Upper lobe of left lung (tissue), 6 donors: ENCODE measurements around the gene MICA. TPM values are rescaled to one million over a fixed set of nuclear protein-coding genes. Genes with fewer than 3 reads are reported as not detected.

Source experiments
- ATAC-seq, 2 donors: fragments of 200-7000 bp; cut with Tn5 transposase; one replicate each; pipeline ENCODE4 v1.9.1; 2022; ENCODE audit warnings: mild to moderate bottlenecking in 2 of 2, moderate library complexity in 2 of 2; ENCODE audit not compliant: low FRiP score in 2 of 2
- DNase-seq, 2 donors: peaks; one replicate each; pipeline ENCODE4 v3.0.0-alpha.2; 2019 to 2020
- H3K27ac ChIP-seq, 4 donors: fragments of 200-600 bp; sonication (generic); one replicate each; pipeline ENCODE4 v1.5.1; 2016 to 2019
- H3K27me3 ChIP-seq, 4 donors: fragments of 200-600 bp; sonication (generic); one replicate each; pipeline ENCODE4 v1.5.1; 2017 to 2019
- H3K36me3 ChIP-seq, 4 donors: fragments of 200-600 bp; sonication (generic); one replicate each; pipeline ENCODE4 v1.5.1; 2016 to 2019
- H3K4me1 ChIP-seq, 4 donors: fragments of 200-600 bp; sonication (generic); one replicate each; pipeline ENCODE4 v1.5.1; 2018 to 2019
- H3K4me3 ChIP-seq, 4 donors: fragments of 200-600 bp; sonication (generic); one replicate each; pipeline ENCODE4 v1.5.1; 2017 to 2019; ENCODE audit warnings: mild to moderate bottlenecking in 2 of 4, moderate library complexity in 1 of 4
- H3K9me3 ChIP-seq, 4 donors: fragments of 200-600 bp; sonication (generic); one replicate each; pipeline ENCODE4 v1.5.1; 2018 to 2019
- CTCF ChIP-seq, 6 experiments: fragments of 450-650 bp in 4 of 6; fragments of 200-600 bp in 2 of 6; sonication (generic) in 2 of 6; IDR thresholded peaks; one replicate each; pipeline ENCODE4 v1.5.1; 2016 to 2019; ENCODE audit warnings: antibody characterized with exemption in 6 of 6
- EP300 ChIP-seq, 4 donors: sonication (generic); formaldehyde crosslinking; IDR thresholded peaks; one replicate each; pipeline ENCODE4 v1.5.1; 2017; ENCODE audit warnings: antibody characterized with exemption in 4 of 4, control low read depth in 2 of 4
- POLR2A ChIP-seq, 4 donors: fragments of 450-650 bp; IDR thresholded peaks; one replicate each; pipeline ENCODE4 v1.5.1; 2016 to 2017; ENCODE audit warnings: antibody characterized with exemption in 4 of 4, mild to moderate bottlenecking in 2 of 4
- POLR2AphosphoS5 ChIP-seq, 2 donors: sonication (generic); formaldehyde crosslinking; IDR thresholded peaks; one replicate each; pipeline ENCODE4 v1.5.1; 2017; ENCODE audit warnings: antibody characterized with exemption in 2 of 2
- WGBS, 2 donors: methylation state at CpG; one replicate each; pipeline ENCODE4 v1.1.5; 2017 to 2018; 5-methylcytosine and 5-hydroxymethylcytosine counted together
- small RNA-seq, 4 donors: library from RNA; depleted of rRNA; stranded (forward); fragments of <200 nt; gene quantifications; one replicate each; pipeline ENCODE3, GENCODE V24; 2016
- total RNA-seq, 6 donors: library from RNA; depleted of rRNA in 4 of 6; stranded (reverse); fragments of >200 nt in 4 of 6; gene quantifications; one replicate each; pipeline versions ENCODE4 v1.1.0 to v1.2.1, GENCODE V29; 2016 to 2021
- donor health status: DM: no; HTN: no; CAD: no; lungs with moderate emphysema.
- donor health status: DM: no; HTN: yes; CAD: no; lungs with severe emphysema.

Gene MICA
- total RNA-seq, 6 donors from 2014 or later = 21.6 to 81.7 (median 31.4) TPM

DNA sequence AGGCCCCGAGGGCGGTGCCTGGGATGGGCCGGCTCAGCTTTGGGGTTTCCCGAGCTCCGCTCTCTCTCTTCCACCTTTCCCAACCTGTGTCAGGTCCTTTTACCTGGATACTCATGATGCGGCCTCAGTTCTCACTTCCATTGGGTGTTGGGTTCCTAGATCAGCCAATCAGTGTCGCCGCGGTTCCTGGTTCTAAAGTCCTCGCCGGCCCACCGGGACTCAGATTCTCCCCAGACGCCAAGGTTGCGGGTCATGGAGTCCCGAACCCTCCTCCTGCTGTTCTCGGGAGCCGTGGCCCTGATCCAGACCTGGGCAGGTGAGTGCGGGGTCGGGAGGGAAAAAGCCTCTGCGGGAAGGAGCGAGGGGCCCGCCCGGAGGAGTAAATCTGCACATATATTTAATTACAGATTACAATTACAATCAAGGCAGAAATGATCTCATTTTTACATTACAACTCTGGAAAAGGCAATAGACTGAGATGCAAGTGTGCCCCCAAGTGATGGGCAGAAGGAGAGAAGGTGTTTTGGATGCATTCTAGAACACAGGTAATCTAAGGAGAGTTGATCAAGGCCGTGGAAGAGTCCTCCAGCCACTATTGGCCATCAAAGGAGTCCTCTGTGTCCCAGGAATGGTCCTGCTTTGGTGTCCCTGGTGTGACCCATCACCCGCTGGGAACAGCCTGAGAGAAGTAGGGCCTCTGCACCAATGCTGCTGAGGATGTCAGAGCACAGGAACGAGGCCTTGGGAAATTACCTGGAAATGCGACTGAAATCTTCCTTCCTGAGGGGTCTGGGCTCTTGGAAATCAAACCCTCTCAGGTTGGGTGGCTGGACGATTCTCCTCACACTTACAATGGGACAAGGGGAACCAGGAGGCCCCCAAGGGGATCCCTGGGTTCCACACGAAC, 59.8 kb downstream of the MICA start:
- WGBS, 2 donors = 7% methylated on average over 22 to 29 of the region's 29 CpGs
- DNase-seq (peak; percentile 87 to 89), ATAC-seq (peak; percentile 95 to 96)
- no peak for TF ChIP-seq CTCF (IDR thresholded peaks at IDR 0.05)
- peak in 1 of 4 donors; percentile 38 for TF ChIP-seq EP300 (IDR thresholded peaks at IDR 0.05)
- peak; percentile 81 to 96 for TF ChIP-seq POLR2AphosphoS5 (IDR thresholded peaks at IDR 0.05)
- peak in 3 of 4 donors; percentile 75 to 91 (median 82) for TF ChIP-seq POLR2A (IDR thresholded peaks at IDR 0.05)
- H3K27ac ChIP-seq = peak overlapping the region; percentile 84 to 92 (median 86)
- no peaks in the 10 kb centered on the region for H3K9me3 ChIP-seq
- H3K4me3 ChIP-seq = peak overlapping the region; percentile 51 to 83 (median 68)
- no peaks in the 10 kb centered on the region for H3K27me3 ChIP-seq
- peaks cover 12 to 51% (median 34%) of the 10 kb centered on the region in 4 donors for H3K4me1 ChIP-seq
- no peaks in the 10 kb centered on the region for H3K36me3 ChIP-seq

GRCh38 chr6:31464252-31465184, 61.1 kb downstream of the MICA start:
- 69 to 89% methylated on average over 6 to 7 of the region's 7 CpGs for WGBS, 2 donors
- no peak for ATAC-seq
- no peak for TF ChIP-seq CTCF (IDR thresholded peaks at IDR 0.05)
- TF ChIP-seq POLR2AphosphoS5 (IDR thresholded peaks at IDR 0.05) = no peak
- no peak for TF ChIP-seq POLR2A (IDR thresholded peaks at IDR 0.05)
- no peak for TF ChIP-seq EP300 (IDR thresholded peaks at IDR 0.05)
- peak overlapping the region in 1 of 4 donors; percentile 0 for H3K27ac ChIP-seq
- H3K9me3 ChIP-seq = no peaks in the 10 kb centered on the region
- DNase-seq = no peak
- H3K4me1 ChIP-seq = peaks cover 12 to 55% (median 34%) of the 10 kb centered on the region in 4 donors
- H3K27me3 ChIP-seq = no peaks in the 10 kb centered on the region
- H3K4me3 ChIP-seq = peak overlapping the region; percentile 8 to 83 (median 57)
- no peaks in the 10 kb centered on the region for H3K36me3 ChIP-seq

Small RNA genes lying within 50 kb of the gene (small RNA-seq; reads per million reads assigned to genes)
- gene HLA-S = 0 reads per million in 4 donors
- gene MIR6891 = 0 to 0.18 (median 0.05) reads per million in 4 donors
- gene RF00019 = 0 reads per million in 4 donors
- gene RNU6-283P = 0 reads per million in 4 donors

Other genes with a start within 250 kb of the MICA start
- 10 to 100 TPM in 5 of 6 donors, 1 to 10 TPM in 1; 5.5 to 83.8 (median 19.5) TPM for gene CCHCR1, start 245.8 kb upstream of the MICA start, total RNA-seq
- 10 to 100 TPM in 1 of 6 donors, 1 to 10 TPM in 5; 4.2 to 10.0 (median 5.3) TPM for gene TCF19, start 245.0 kb upstream of the MICA start, total RNA-seq
- 10 to 100 TPM in 2 of 6 donors, 1 to 10 TPM in 4; 4.1 to 13.6 (median 5.7) TPM for gene POU5F1, start 232.9 kb upstream of the MICA start, total RNA-seq
- gene HLA-C, start 131.5 kb upstream of the MICA start, total RNA-seq = 1,000 to 10,000 TPM in 3 of 6 donors, 100 to 1,000 TPM in 3; 752 to 1,434 (median 1,132) TPM
- 1,000 to 10,000 TPM; 1,716 to 2,968 (median 2,484) TPM for gene HLA-B, start 46.4 kb upstream of the MICA start, total RNA-seq
- 10 to 100 TPM in 4 of 6 donors, 1 to 10 TPM in 2; 4.9 to 14.4 (median 11.3) TPM for gene MICB, start 94.5 kb downstream of the MICA start, total RNA-seq
- gene MCCD1, start 125.4 kb downstream of the MICA start, total RNA-seq = not detected
- 100 to 1,000 TPM; 201 to 541 (median 270) TPM for gene DDX39B, start 138.4 kb downstream of the MICA start, total RNA-seq
- 1 to 10 TPM in 4 of 6 donors, under 1 TPM in 2; 0.55 to 2.0 (median 1.1) TPM for gene ATP6V1G2, start 143.0 kb downstream of the MICA start, total RNA-seq
- 10 to 100 TPM; 18.2 to 45.1 (median 23.8) TPM for gene NFKBIL1, start 144.0 kb downstream of the MICA start, total RNA-seq
- gene LTA, start 168.7 kb downstream of the MICA start, total RNA-seq = 1 to 10 TPM in 2 of 6 donors, not detected in 4; 1.6 to 1.8 TPM
- 1 to 10 TPM in 5 of 6 donors, under 1 TPM in 1; 0.33 to 6.6 (median 2.9) TPM for gene TNF, start 172.0 kb downstream of the MICA start, total RNA-seq
- gene LTB, start 178.8 kb downstream of the MICA start, total RNA-seq = 10 to 100 TPM in 1 of 6 donors, 1 to 10 TPM in 2, not detected in 3; 1.3 to 18.7 (median 8.2) TPM
- gene LST1, start 182.7 kb downstream of the MICA start, total RNA-seq = 100 to 1,000 TPM in 1 of 6 donors, 10 to 100 TPM in 3, 1 to 10 TPM in 2; 7.7 to 132 (median 33.5) TPM
- 1 to 10 TPM in 1 of 6 donors, under 1 TPM in 3, not detected in 2; 0.54 to 2.0 (median 0.70) TPM for gene NCR3, start 189.4 kb downstream of the MICA start, total RNA-seq
- 100 to 1,000 TPM in 1 of 6 donors, 10 to 100 TPM in 5; 18.5 to 106 (median 79.7) TPM for gene AIF1, start 211.6 kb downstream of the MICA start, total RNA-seq
- 100 to 1,000 TPM in 4 of 6 donors, 10 to 100 TPM in 2; 80.1 to 154 (median 125) TPM for gene PRRC2A, start 217.1 kb downstream of the MICA start, total RNA-seq
- 100 to 1,000 TPM; 190 to 421 (median 294) TPM for gene BAG6, start 249.1 kb downstream of the MICA start, total RNA-seq